ENCODE data around the gene CCM2.
A peak's percentile ranks its signal among the peaks of the same experiment; 100 is the strongest.

CCM2 gene

GRCh38 chr7:45000093-45001032 lies at the start of gene CCM2:
Gene CCM2, plus strand, starts transcription at chr7:45000201. Its CDS starts 133 bp downstream, at chr7:45000334.
- no peak for DNase-seq (ENCODE audit: low read depth, low spot score)
- Histone ChIP-seq H3K4me1 (ENCODE audit: insufficient read depth, insufficient read length) (no peaks in the 10 kb centered on the region), H3K36me3 (ENCODE audit: insufficient read depth, insufficient read length, low read length) (peaks cover 6% of the 10 kb centered on the region), H3K9ac (ENCODE audit: insufficient read length, low read depth) (peak within 1 kb of the TSS; percentile 98), H3K9me3 (ENCODE audit: insufficient read depth, low read length) (no peaks in the 10 kb centered on the region), H3K4me3 (ENCODE audit: insufficient read length, low read depth) (peak within 1 kb of the TSS; percentile 91), H3K27me3 (ENCODE audit: insufficient read depth, insufficient read length) (no peaks in the 10 kb centered on the region)
- TF ChIP-seq ZNF274 (IDR thresholded peaks at IDR 0.05; ENCODE audit: low read depth, low read length) (no peak), YY1 (IDR thresholded peaks at IDR 0.05; ENCODE audit: insufficient read depth, insufficient read length) (no peak), SUZ12 (IDR thresholded peaks at IDR 0.05; ENCODE audit: extremely low read depth, insufficient read depth, insufficient read length) (no peak)

- Histone ChIP-seq H3K4me3 (ENCODE audit: insufficient read length, low read depth) (no peak overlapping the region), H3K9me3 (ENCODE audit: insufficient read depth, low read length) (no peaks in the 10 kb centered on the region), H3K36me3 (ENCODE audit: insufficient read depth, insufficient read length, low read length) (no peaks in the 10 kb centered on the region), H3K9ac (ENCODE audit: insufficient read length, low read depth) (no peak overlapping the region), H3K4me1 (ENCODE audit: insufficient read depth, insufficient read length) (peaks cover 4% of the 10 kb centered on the region), H3K27me3 (ENCODE audit: insufficient read depth, insufficient read length) (no peaks in the 10 kb centered on the region)
- no peak for DNase-seq (ENCODE audit: low read depth, low spot score)
- TF ChIP-seq ZNF274 (IDR thresholded peaks at IDR 0.05; ENCODE audit: low read depth, low read length) (no peak), SUZ12 (IDR thresholded peaks at IDR 0.05; ENCODE audit: extremely low read depth, insufficient read depth, insufficient read length) (no peak), YY1 (IDR thresholded peaks at IDR 0.05; ENCODE audit: insufficient read depth, insufficient read length) (no peak)
Measured at GRCh38 chr7:44953156-44953555, 46.8 kb upstream of the CCM2 start.

GRCh38 chr7:44955733-44956132 lies 44.3 kb upstream of the CCM2 start:
- Histone ChIP-seq H3K4me1 (ENCODE audit: insufficient read depth, insufficient read length) (peaks cover 4% of the 10 kb centered on the region), H3K9me3 (ENCODE audit: insufficient read depth, low read length) (no peaks in the 10 kb centered on the region), H3K4me3 (ENCODE audit: insufficient read length, low read depth) (no peak overlapping the region), H3K27me3 (ENCODE audit: insufficient read depth, insufficient read length) (no peaks in the 10 kb centered on the region), H3K36me3 (ENCODE audit: insufficient read depth, insufficient read length, low read length) (no peaks in the 10 kb centered on the region), H3K9ac (ENCODE audit: insufficient read length, low read depth) (no peak overlapping the region)
- TF ChIP-seq SUZ12 (IDR thresholded peaks at IDR 0.05; ENCODE audit: extremely low read depth, insufficient read depth, insufficient read length), result no peak
- TF ChIP-seq YY1 (IDR thresholded peaks at IDR 0.05; ENCODE audit: insufficient read depth, insufficient read length), result no peak
- no peak for TF ChIP-seq ZNF274 (IDR thresholded peaks at IDR 0.05; ENCODE audit: low read depth, low read length)
- DNase-seq (ENCODE audit: low read depth, low spot score), result no peak

GRCh38 chr7:44956157-44956766 lies 43.7 kb upstream of the CCM2 start:
- DNase-seq (ENCODE audit: low read depth, low spot score), result no peak
- Histone ChIP-seq H3K4me3 (ENCODE audit: insufficient read length, low read depth) (no peak overlapping the region), H3K4me1 (ENCODE audit: insufficient read depth, insufficient read length) (peaks cover 4% of the 10 kb centered on the region), H3K9ac (ENCODE audit: insufficient read length, low read depth) (no peak overlapping the region), H3K27me3 (ENCODE audit: insufficient read depth, insufficient read length) (no peaks in the 10 kb centered on the region), H3K9me3 (ENCODE audit: insufficient read depth, low read length) (no peaks in the 10 kb centered on the region), H3K36me3 (ENCODE audit: insufficient read depth, insufficient read length, low read length) (no peaks in the 10 kb centered on the region)
- TF ChIP-seq ZNF274 (IDR thresholded peaks at IDR 0.05; ENCODE audit: low read depth, low read length) (no peak), SUZ12 (IDR thresholded peaks at IDR 0.05; ENCODE audit: extremely low read depth, insufficient read depth, insufficient read length) (no peak), YY1 (IDR thresholded peaks at IDR 0.05; ENCODE audit: insufficient read depth, insufficient read length) (no peak)

GRCh38 chr7:44958645-44959344 lies 41.2 kb upstream of the CCM2 start:
- no peaks in the 10 kb centered on the region for H3K36me3 ChIP-seq (ENCODE audit: insufficient read depth, insufficient read length, low read length)
- H3K9ac ChIP-seq (ENCODE audit: insufficient read length, low read depth), result no peak overlapping the region
- H3K4me3 ChIP-seq (ENCODE audit: insufficient read length, low read depth), result no peak overlapping the region
- no peaks in the 10 kb centered on the region for H3K27me3 ChIP-seq (ENCODE audit: insufficient read depth, insufficient read length)
- peaks cover 4% of the 10 kb centered on the region for H3K4me1 ChIP-seq (ENCODE audit: insufficient read depth, insufficient read length)
- H3K9me3 ChIP-seq (ENCODE audit: insufficient read depth, low read length), result no peaks in the 10 kb centered on the region
- no peak for TF ChIP-seq SUZ12 (IDR thresholded peaks at IDR 0.05; ENCODE audit: extremely low read depth, insufficient read depth, insufficient read length)
- TF ChIP-seq ZNF274 (IDR thresholded peaks at IDR 0.05; ENCODE audit: low read depth, low read length), result no peak
- TF ChIP-seq YY1 (IDR thresholded peaks at IDR 0.05; ENCODE audit: insufficient read depth, insufficient read length), result no peak
- DNase-seq (ENCODE audit: low read depth, low spot score), result no peak

- H3K36me3 ChIP-seq (ENCODE audit: insufficient read depth, insufficient read length, low read length), result no peaks in the 10 kb centered on the region
Measured at GRCh38 chr7:44959433-44959951, 40.5 kb upstream of the CCM2 start.

More at GRCh38 chr7:44959433-44959951, 40.5 kb upstream of the CCM2 start:
- DNase-seq (ENCODE audit: low read depth, low spot score), result no peak
- Histone ChIP-seq H3K4me1 (ENCODE audit: insufficient read depth, insufficient read length) (peaks cover 5% of the 10 kb centered on the region), H3K9me3 (ENCODE audit: insufficient read depth, low read length) (no peaks in the 10 kb centered on the region), H3K4me3 (ENCODE audit: insufficient read length, low read depth) (no peak overlapping the region), H3K9ac (ENCODE audit: insufficient read length, low read depth) (no peak overlapping the region), H3K27me3 (ENCODE audit: insufficient read depth, insufficient read length) (no peaks in the 10 kb centered on the region)
- TF ChIP-seq ZNF274 (IDR thresholded peaks at IDR 0.05; ENCODE audit: low read depth, low read length) (no peak), YY1 (IDR thresholded peaks at IDR 0.05; ENCODE audit: insufficient read depth, insufficient read length) (no peak), SUZ12 (IDR thresholded peaks at IDR 0.05; ENCODE audit: extremely low read depth, insufficient read depth, insufficient read length) (no peak)

Measured in NT2/D1 (cell line).